Stimulated activated CD8-positive, alpha-beta memory T cell treated with anti-CD3 and anti-CD28 coated beads, Interleukin-4, amount 100 ng/mL, for 48 hours (primary cell): ENCODE measurements around the gene EBF3.

Source experiments
- DNase-seq: peaks from one replicate; pipeline ENCODE4 v3.0.0-alpha.2; 2020

The EBF3 gene

GRCh38 chr10:129868449-129869035 lies 95.5 kb downstream of the EBF3 start:
- no peak for DNase-seq

DNA sequence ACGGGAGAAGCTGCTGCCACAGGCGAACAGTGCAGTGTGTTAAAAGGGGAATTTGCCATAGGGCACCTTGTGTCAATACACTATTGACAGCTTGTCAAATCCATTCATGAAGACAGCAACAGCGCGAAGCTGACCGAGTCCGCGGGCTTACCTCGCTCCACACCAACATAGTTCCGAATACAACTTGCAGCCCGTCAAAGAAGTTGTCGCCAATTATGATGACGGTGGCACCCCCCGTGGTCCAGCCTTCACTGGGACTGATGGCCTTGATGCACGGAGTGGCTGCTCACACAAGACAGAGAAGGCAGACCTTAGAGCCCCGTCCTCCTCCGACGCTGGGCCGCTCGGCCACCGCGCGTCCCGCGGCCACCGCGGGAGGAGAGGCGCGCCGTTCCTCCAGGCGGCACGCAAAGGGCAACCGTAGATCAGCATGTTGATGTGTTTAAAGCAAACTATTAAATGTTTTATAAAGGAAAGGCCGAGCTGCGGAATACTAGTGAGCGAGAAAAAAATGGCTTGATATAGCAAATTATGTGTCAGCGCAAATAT lies 96.4 kb downstream of the EBF3 start:
- DNase-seq = no peak

DNA sequence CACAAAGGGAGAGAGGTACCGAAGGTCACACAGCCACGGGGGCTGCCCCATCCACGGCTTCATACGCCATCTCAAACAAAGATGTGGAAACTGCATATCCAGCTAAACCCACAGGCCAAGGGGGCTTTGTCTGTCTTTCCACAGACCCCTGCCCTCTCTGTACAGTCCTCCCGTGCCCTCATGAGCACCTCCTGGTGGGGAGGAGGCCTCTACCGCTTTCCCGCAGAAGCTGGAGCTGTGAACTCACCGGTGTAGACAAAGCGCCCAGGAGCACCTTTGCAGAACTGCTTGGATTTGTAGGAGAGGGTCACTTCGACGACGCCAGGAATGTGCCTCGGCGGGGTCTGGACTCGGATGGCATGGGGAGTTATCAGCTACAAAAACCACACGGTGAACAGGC lies 97.2 kb downstream of the EBF3 start:
- DNase-seq = no peak

- DNase-seq = no peak
Measured at GRCh38 chr10:129865960-129866359, 98.1 kb downstream of the EBF3 start.

GRCh38 chr10:129865413-129865812 lies 98.7 kb downstream of the EBF3 start:
- DNase-seq = no peak

GRCh38 chr10:129864601-129865126 lies 99.4 kb downstream of the EBF3 start:
- DNase-seq = no peak

DNA sequence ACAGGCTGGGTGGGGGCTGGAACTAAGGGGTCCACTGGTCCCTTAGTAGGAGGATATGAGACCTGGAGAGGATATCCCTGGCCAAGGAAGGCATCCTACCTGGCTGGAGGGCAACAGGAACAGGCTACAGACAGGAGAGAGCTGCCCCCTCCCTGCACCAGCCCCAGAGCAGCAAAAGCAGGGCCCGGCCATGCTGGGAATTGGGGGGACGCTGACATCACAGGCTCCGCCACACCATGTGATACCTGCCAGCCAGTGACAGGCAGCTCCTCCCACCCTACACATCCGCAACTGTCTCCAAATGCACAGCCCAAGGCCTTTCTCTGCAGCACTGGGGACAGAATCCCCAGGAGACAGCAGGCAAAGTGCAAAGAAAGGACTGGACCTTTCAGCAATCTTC lies 100.0 kb downstream of the EBF3 start:
- no peak for DNase-seq

- no peak for DNase-seq
Measured at GRCh38 chr10:129863201-129863663, 100.8 kb downstream of the EBF3 start.

DNA sequence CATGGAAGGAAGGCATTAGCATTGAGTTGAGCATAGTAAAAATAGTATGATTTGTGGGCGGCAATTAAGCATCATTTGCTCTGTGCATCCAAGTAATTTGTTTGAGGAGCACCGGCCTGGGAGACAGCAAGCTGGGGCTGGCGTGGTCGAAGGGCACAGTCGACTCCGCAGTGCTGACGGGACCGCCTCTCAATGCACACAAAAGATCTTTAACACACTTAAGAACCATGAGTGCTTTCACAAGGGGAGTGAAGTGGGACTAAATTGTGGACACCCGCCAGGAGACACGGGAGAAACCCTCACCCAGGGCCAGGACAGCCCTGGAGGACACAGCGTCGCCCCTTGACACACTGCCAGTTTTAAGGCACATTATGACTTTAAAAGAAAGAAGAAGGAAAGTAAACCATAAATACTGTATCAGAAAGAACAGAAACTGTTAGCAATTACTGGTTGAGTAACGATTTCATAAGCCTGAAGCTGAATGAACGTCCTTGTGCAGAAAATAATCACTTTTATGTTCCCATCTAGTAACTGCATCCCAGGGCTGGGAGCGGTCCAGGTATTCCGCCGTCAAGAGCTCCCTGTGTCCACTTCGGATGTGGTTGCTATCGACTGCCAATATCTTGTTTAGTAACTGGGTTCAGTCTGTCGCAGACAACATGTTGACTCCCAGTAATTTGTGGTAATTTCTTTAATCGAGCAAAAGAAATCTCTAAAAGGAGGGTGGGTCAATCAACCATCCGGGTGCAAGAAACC lies 102.1 kb downstream of the EBF3 start:
- DNase-seq = no peak

DNA sequence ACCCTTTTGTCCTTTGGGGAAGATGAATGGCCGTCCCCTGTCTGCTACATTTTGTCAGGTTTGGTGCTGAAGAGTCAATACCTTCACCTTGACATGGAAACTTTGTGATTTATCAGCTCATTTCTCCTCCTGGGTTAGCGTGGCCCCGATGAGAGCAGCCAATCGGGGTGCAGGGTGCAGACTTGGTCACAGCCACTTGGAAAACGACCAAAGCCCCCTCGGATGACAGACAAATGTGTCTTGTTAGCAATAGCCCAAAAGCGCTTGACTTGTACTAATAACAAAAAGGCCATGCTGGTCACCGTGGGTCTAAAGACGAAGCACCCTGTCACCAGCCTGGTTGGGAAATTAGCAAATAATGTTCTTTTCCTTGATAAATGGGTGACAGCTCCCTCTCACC lies 103.7 kb downstream of the EBF3 start:
- DNase-seq = no peak

DNA sequence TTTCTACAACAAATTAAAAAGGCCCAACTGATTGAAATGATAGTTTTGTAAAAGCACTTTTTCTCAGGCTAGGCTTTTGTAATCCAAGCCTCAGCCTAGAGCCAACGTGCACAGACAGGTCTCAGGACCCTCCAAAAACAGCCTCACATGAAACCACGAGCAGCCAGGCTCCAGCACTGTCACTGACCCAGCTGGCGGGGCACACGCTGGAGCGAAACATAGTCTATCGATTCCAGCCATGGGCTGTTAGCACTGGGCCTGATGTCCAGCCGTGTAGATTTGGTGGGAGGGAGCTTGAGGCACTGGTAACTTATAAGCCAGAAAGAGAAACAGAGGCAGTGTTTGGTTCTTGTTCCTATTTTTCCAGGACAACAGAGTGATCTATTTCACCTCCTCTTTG lies 104.5 kb downstream of the EBF3 start:
- no peak for DNase-seq

DNA sequence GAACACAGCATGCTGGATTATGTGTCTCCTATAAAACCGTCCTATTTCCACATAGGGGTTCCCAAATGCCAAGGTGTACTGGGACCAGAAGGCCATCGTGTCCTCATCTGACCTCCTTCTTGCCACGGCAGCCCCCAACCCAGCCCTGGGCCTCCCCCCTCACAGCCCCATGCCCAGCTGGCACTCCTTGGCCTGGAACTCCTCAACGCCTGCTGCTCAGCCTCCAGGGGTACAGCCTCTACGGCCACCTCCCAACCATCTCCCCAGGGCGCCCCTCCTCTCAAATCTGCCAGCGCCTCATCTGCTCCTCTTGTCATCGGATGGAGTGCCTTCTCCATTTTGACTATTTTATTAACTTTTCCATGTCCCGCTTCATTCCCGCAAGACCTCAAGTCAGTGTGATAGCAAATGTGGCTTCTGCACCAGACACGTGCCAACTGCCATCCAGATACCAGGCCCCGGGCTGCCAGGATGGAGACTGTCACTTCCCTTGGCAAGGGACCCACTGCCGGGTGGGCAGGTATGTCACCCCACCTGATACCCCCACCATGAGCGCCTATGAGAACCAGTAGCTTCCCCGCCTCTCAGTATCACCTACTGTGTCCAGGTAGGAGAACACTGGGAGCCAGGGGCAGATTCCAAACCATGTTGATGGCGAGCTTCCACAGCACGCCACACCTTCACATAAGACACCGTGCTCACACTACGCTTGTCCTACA lies 106.7 kb downstream of the EBF3 start:
- DNase-seq = no peak

DNA sequence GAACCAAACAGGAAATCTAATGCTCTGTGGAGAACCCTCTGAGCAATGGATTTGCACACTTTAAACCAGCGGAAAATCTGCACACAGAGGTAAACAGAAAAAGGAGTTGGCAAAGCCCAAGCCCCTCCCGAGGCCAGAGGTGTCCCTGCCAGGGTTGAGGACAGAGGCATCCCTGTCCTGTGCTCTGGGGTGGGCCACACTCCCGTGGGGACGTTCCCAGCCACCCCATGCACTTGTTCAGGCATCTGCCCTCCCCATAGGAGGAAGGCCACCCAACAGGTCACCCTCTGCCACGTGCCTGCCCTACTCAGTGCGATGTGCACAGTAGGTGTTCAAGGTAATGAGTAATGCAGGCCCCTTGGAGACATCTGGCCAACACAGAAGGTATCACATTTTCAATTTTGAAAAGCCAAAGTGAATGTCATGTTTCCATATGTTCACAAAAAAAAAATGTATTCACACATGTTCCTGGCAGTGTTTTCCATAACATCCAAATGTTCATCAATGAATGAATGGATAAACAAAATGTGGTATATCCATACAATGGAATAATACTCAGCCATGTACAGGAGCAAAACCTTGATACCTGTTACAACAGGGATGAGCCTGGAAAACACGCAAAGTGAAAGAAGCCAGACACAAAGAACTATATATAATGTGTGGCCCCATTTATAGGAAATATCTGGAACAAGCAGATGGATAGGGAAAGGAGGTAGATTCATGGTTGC lies 108.1 kb downstream of the EBF3 start:
- no peak for DNase-seq

GRCh38 chr10:129854796-129855705 lies 109.0 kb downstream of the EBF3 start:
- DNase-seq = no peak

DNA sequence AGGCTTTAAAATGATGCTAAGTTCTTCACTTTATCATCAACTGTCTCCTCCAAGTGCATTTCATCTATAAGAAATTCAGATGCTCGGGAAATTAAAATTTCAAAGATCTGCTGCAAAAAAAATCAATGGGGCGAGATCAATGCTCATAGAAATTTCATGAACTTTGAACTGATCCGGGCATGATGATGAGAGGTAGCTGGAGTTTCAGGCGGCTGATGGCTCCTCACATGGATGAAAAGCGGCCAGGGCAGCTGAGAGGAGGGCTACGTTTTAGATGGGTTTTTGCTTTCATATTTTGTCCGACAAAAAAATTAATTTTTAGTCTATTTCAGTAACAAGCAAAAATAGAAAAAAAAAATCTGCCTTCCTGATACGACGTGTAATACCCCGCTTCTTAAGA lies 109.9 kb downstream of the EBF3 start:
- no peak for DNase-seq

GRCh38 chr10:129853562-129853903 lies 110.5 kb downstream of the EBF3 start:
- DNase-seq = no peak

DNA sequence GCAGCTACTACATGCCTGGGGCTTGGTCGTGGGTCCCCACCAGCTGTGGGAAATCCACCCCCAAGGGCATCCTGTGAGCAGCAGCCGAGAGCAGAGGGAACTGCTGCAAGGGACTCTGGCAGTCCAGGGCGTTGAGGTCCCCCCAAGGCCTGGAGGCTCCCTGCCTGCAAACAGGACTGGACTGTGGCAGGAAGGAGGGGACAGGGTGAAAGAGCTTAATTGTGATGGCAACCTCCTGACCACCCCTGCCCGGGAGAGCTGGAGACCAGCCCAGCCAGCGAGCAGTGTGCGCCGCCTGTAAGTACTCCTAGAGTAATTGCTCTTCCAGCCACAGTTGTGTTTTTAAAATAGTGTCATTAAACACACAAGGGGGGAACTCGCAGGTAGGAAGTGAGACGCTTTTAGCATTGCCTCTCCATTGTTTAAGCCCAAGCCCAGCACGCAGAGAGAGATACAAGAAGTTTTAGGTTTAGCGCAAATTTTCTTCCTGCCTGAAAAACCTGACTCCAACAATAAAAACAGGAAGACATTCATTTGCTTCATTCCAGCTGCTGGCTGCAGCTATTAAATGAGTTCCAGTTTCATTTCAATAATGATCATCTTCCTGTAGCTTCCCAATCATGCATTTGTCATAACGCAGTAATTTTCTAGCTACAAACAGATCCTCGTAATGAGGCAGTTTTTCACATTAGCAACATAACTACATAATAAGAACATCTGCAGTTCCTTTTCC lies 111.1 kb downstream of the EBF3 start:
- DNase-seq = no peak

- no peak for DNase-seq
Measured at GRCh38 chr10:129851941-129852640, 112.0 kb downstream of the EBF3 start.

DNA sequence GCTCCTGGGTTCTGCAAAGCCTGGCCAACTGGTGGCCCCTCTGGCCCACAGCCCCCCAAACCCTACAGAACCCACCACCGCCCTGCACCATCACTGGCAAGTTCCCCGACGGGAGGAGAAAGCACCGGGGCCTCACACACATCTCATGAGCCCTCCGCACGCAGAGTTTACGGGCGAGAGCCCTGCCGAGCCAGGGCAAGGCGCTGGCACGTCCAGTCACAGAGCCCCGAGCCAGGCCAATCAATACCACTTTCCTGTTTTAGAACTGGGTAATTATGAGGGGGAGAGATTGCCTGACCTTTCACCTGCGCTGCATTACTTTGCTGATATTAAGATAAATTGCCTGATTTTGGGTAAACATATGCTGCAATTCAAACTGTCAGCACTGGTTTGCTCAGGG lies 113.3 kb downstream of the EBF3 start:
- DNase-seq = no peak

DNA sequence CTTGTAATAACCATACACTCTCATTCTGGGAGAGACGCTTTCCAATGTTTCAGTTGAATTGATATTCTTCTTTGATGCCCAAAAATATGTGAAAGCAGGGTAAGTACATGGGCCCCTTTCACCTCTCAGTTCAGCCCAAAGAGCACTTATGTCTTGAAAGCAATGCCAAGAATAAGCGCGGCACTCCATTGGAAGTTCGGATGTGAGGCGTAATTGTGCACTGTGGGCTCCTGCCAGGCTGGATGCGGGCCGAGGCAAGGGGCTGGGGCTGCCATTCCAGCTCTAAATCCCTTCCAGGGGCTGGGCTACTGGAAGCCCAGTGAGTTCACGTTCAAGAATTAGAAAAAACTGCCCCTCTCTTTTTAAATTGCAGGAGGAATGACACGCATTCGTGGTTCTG lies 113.8 kb downstream of the EBF3 start:
- DNase-seq = no peak

DNA sequence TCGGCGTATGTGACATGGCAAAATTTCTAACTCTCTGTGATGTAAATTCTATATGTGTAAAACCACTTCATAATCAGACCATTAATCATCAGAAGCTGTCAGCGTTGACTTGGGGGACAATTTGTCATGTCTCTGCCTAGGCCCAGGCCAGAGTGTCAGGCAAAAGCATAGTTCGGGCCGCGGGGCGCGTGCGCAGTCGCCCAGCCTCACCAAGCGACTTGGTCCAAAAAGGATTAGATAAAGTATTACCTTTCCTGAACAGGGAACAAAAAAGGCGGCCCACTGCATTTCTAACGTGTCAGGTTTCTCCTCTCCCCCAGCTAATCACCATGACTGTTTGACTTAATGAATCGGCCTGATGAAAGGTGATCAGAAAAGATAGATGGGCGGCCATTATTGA lies 114.2 kb downstream of the EBF3 start:
- no peak for DNase-seq
